Measurements from ENCODE around the gene TTK.
"Not testable (repeated sequence)": the region's sequence is repeated elsewhere in the genome, so short reads cannot be mapped to it uniquely, and the experiment has no call there.

Gene TTK

DNA sequence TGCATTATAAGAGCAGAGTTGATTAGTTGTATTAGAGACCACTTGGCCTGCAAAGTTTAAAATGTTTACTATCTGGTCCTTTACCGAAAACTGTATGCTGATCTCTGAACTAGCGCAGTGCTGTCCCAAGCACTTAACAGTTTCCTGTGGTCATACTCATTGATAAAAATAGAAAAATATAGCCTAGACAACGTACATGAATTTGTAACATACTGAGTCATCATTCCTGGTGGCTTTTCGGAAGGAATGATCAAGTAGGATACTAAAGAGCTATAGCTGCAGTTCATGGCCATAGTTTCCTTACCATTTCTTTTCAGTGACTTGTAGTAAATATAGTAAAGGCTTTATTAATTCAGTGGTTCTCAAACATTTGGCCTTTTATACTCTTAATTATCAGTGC is 18.4 kb downstream of the TTK start:
- DNase-seq = no peak

GRCh38 chr6:80028589-80028988 is 24.1 kb downstream of the TTK start:
- no peak for DNase-seq

GRCh38 chr6:80029470-80029869 is 25.0 kb downstream of the TTK start:
- no peak for DNase-seq

- DNase-seq = not testable (repeated sequence)
Measured at GRCh38 chr6:80048220-80048619, 43.8 kb downstream of the TTK start.

DNA sequence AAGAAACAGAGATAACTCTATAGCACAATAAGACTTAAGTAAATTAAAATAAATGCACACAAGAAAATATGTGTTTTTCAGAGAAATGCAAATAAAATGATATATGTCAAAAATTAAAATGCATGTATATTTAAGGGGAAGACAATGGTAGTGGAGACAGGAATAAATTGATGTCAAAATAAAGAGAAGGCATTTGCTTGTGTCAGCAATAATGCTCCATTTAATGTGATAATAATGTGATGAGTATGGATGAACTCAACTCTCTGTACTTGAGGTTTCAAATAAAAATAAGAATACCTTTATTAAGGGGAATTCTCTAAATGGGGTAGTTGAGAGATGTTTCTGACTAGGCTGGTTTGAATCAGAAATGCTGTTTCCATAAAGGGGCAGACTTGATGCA is 56.3 kb downstream of the TTK start:
- no peak for DNase-seq

GRCh38 chr6:80068146-80068545 is 63.7 kb downstream of the TTK start:
- not testable (repeated sequence) for DNase-seq

DNA sequence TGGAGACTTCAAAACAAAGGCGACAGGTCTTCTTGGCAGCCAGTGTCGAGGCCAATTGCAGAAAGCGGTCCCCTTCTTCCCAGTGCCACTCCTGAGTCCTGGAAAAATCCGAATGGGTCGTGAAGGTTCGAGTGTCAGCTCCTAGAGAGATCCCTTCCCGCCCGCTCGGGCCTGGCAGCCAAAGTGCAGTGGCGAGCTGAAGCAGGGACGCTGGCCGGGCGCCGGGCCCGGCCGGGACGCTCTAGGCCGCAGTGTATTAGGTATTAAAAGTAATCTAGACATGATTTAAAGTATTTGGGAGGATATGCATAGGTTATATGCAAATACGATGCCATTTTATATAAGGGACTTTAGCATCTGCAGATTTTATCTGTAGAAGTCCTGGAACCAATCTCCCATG is 66.0 kb downstream of the TTK start:
- not testable (repeated sequence) for DNase-seq

DNA sequence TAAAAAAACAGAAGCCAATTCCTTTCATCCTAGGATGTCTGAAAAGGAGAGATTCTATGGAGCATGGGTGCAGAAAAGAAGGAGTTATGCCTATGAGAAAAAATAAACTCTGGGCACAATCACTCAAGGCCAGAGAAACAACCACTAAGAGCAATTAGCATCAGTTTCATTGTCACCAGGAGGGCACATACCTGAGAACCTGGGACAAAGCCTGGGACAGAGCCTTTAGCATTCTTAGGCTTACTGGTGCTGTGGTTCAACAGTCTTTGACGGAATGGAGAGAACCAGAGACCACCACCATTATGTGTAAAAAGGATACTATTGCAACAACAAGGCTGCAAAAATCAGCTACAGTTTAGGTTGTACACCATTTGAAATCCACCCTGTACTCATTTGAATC is 72.6 kb downstream of the TTK start:
- no peak for DNase-seq

- DNase-seq = no peak
Measured at GRCh38 chr6:80088637-80089036, 84.2 kb downstream of the TTK start.

DNA sequence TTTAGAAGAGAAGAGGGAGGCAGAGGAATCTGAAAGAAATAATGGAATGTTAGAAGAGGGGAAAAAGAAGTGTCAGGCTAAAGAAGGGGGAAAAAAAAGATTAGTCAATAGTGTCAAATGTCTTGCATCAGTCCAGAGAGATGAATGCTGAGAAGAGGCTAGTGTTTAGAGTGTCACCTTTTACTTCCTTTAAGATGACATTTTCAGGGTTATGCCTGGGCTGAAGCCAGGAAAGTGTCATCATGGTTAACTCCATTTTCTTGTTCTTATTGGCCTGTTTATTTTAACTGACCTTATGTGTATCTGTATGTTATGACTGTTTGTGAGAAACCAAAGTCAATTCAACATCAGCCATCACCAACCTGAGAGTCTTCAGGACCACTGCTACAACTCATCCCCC is 87.1 kb downstream of the TTK start:
- DNase-seq = no peak

All from cortex of kidney (tissue), 1 donor.